ENCODE results near the gene TNFAIP8L1.
"Not testable (repeated sequence)": the region's sequence is repeated elsewhere in the genome, so short reads cannot be mapped to it uniquely, and the experiment has no call there.

Gene TNFAIP8L1
- 24.7 to 30.6 reads per million in 2 donors for total RNA-seq

- DNase-seq: peak; percentile 97 to 99 (median 98)
These were observed at the start of gene TNFAIP8L1 for GRCh38 chr19:4638828-4639530. TNFAIP8L1 (plus strand) TSS chr19:4639516; CDS start chr19:4651870, 12,354 bp downstream.

GRCh38 chr19:4589579-4590410 is 49.5 kb upstream of the TNFAIP8L1 start:
- peak in 1 of 5 experiments; percentile 25 for DNase-seq

GRCh38 chr19:4590559-4590958 is 48.8 kb upstream of the TNFAIP8L1 start:
- DNase-seq: no peak

- no peak for DNase-seq
These were observed 48.0 kb upstream of the TNFAIP8L1 start for GRCh38 chr19:4591320-4591719.

GRCh38 chr19:4592445-4592844 is 46.9 kb upstream of the TNFAIP8L1 start:
- no peak for DNase-seq

- no peak for DNase-seq
These were observed 45.9 kb upstream of the TNFAIP8L1 start for GRCh38 chr19:4593409-4593851.

- DNase-seq: no peak
These were observed 45.1 kb upstream of the TNFAIP8L1 start for GRCh38 chr19:4594201-4594600.

GRCh38 chr19:4595158-4595557 is 44.2 kb upstream of the TNFAIP8L1 start:
- not testable (repeated sequence) for DNase-seq

- no peak for DNase-seq
These were observed 43.0 kb upstream of the TNFAIP8L1 start for GRCh38 chr19:4596033-4596904.

GRCh38 chr19:4597278-4597974 is 41.9 kb upstream of the TNFAIP8L1 start:
- DNase-seq: no peak

GRCh38 chr19:4597975-4598671 is 41.2 kb upstream of the TNFAIP8L1 start:
- DNase-seq: peak; percentile 8 to 60 (median 29)

- DNase-seq: no peak
These were observed 40.6 kb upstream of the TNFAIP8L1 start for GRCh38 chr19:4598712-4599111.

- DNase-seq: no peak
These were observed 39.2 kb upstream of the TNFAIP8L1 start for GRCh38 chr19:4600082-4600481.

GRCh38 chr19:4600893-4601292 is 38.4 kb upstream of the TNFAIP8L1 start:
- DNase-seq: no peak

GRCh38 chr19:4602173-4602788 is 37.0 kb upstream of the TNFAIP8L1 start:
- DNase-seq: no peak

GRCh38 chr19:4602915-4603314 is 36.4 kb upstream of the TNFAIP8L1 start:
- DNase-seq: no peak

GRCh38 chr19:4604912-4605311 is 34.4 kb upstream of the TNFAIP8L1 start:
- DNase-seq: no peak

- DNase-seq: no peak
These were observed 33.1 kb upstream of the TNFAIP8L1 start for GRCh38 chr19:4606181-4606580.

- no peak for DNase-seq
These were observed 32.2 kb upstream of the TNFAIP8L1 start for GRCh38 chr19:4606921-4607678.

- DNase-seq: no peak
These were observed 29.3 kb upstream of the TNFAIP8L1 start for GRCh38 chr19:4609878-4610511.

Measured in T-helper 2 cell (primary cell).